HG02763 (cell line): ENCODE data around the gene LTB.

Experiments
- ATAC-seq: cut with Tn5 transposase; IDR thresholded peaks from one replicate; pipeline ENCODE4 v1.9.1; 2021; ENCODE audit warnings: mild to moderate bottlenecking, moderate library complexity; ENCODE audit not compliant: unreplicated experiment

Gene LTB

GRCh38 chr6:31582230-31582643 is at the start of gene LTB:
LTB (minus strand) TSS chr6:31582424; CDS start chr6:31582417, 7 bp downstream.
- ATAC-seq, result no peak

GRCh38 chr6:31631681-31632278 is 49.6 kb upstream of the LTB start:
- no peak for ATAC-seq

- ATAC-seq, result no peak
Measured at GRCh38 chr6:31631209-31631608, 49.0 kb upstream of the LTB start.

- ATAC-seq, result no peak
Measured at GRCh38 chr6:31630177-31630934, 48.1 kb upstream of the LTB start.

GRCh38 chr6:31629014-31629413 is 46.8 kb upstream of the LTB start:
- ATAC-seq, result no peak

- ATAC-seq, result no peak
Measured at GRCh38 chr6:31627690-31628287, 45.6 kb upstream of the LTB start.

GRCh38 chr6:31626952-31627351 is 44.7 kb upstream of the LTB start:
- no peak for ATAC-seq

- ATAC-seq, result no peak
Measured at GRCh38 chr6:31624070-31624469, 41.8 kb upstream of the LTB start.

GRCh38 chr6:31622684-31623091 is 40.5 kb upstream of the LTB start:
- no peak for ATAC-seq

- ATAC-seq, result no peak
Measured at GRCh38 chr6:31621991-31622390, 39.8 kb upstream of the LTB start.

GRCh38 chr6:31621320-31621939 is 39.2 kb upstream of the LTB start:
- ATAC-seq, result no peak

GRCh38 chr6:31620586-31621319 is 38.5 kb upstream of the LTB start, which contains the start of gene PRRC2A:
PRRC2A (plus strand) TSS chr6:31620715; CDS start chr6:31622790, 2,075 bp downstream.
- peak; percentile 52 for ATAC-seq

- ATAC-seq, result peak; percentile 77
Measured at GRCh38 chr6:31619805-31620585, 37.8 kb upstream of the LTB start.

GRCh38 chr6:31617010-31617409 is 34.8 kb upstream of the LTB start:
- ATAC-seq, result no peak

GRCh38 chr6:31615748-31616147 is 33.5 kb upstream of the LTB start:
- no peak for ATAC-seq

- no peak for ATAC-seq
Measured at GRCh38 chr6:31614684-31615578, 32.7 kb upstream of the LTB start, which contains the start of gene AIF1. AIF1 (plus strand) TSS chr6:31615234; CDS start chr6:31615330, 96 bp downstream.

GRCh38 chr6:31614075-31614619 is 31.9 kb upstream of the LTB start:
- no peak for ATAC-seq

GRCh38 chr6:31610968-31611367 is 28.7 kb upstream of the LTB start:
- ATAC-seq, result no peak
